ENCODE results near the gene B4GALNT4.

DNA sequence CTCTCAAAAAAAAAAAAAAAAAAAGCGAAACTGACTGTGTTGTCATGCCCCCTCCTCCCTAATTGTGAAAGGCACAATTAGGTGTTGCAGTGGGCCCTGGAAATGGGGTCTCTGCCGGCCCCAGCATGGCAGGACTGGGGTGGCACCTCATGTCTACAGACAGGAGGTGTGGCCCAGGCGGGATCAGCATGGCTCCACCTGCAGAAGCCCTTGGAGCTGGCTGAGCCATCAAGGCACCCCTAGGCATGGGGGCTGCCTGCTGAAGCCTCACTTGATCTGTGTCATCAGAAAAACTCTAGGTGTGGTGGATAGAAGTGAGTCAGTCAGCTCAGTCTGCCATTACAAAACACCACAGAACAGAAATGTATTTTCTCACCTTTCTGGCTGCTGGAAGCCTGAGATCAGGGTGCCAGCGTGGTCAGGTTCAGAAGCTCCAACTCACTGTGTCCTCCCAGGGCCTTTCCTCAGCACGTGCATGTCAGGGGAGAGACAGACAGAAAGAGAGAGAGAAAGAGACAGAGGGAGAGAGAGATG lies 10.1 kb upstream of the B4GALNT4 start:
- TF ChIP-seq USF2 (IDR thresholded peaks at IDR 0.05; ENCODE audit: low read depth, low read length) = no peak
- TF ChIP-seq, protein P1, sequence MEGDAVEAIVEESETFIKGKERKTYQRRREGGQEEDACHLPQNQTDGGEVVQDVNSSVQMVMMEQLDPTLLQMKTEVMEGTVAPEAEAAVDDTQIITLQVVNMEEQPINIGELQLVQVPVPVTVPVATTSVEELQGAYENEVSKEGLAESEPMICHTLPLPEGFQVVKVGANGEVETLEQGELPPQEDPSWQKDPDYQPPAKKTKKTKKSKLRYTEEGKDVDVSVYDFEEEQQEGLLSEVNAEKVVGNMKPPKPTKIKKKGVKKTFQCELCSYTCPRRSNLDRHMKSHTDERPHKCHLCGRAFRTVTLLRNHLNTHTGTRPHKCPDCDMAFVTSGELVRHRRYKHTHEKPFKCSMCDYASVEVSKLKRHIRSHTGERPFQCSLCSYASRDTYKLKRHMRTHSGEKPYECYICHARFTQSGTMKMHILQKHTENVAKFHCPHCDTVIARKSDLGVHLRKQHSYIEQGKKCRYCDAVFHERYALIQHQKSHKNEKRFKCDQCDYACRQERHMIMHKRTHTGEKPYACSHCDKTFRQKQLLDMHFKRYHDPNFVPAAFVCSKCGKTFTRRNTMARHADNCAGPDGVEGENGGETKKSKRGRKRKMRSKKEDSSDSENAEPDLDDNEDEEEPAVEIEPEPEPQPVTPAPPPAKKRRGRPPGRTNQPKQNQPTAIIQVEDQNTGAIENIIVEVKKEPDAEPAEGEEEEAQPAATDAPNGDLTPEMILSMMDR (conservative IDR thresholded peaks at IDR 0.05; ENCODE audit: low read depth, low read length) = no peak
- TF ChIP-seq SMC3 (IDR thresholded peaks at IDR 0.05; ENCODE audit: low read depth, low read length) = no peak
